Tibial nerve (tissue), 4 donors: Measurements from ENCODE around the gene PKD2L2. TPM values are rescaled to one million over a fixed set of nuclear protein-coding genes. Genes with fewer than 3 reads are reported as not detected.
A peak's percentile ranks its signal among the peaks of the same experiment; 100 is the strongest.

ENCODE experiments used
- DNase-seq, 2 donors: peaks; one replicate each; pipeline ENCODE4 v3.0.0-alpha.2; 2019; ENCODE audit warnings: low spot score in 2 of 2
- H3K27ac ChIP-seq, 4 donors: fragments of 200-600 bp; sonication (generic) in 3 of 4; one replicate each; pipeline ENCODE4 v1.5.1; 2017 to 2019; ENCODE audit warnings: mild to moderate bottlenecking in 1 of 4
- H3K27me3 ChIP-seq, 2 donors: fragments of 200-600 bp; sonication (generic) in 1 of 2; one replicate each; pipeline versions ENCODE4 v1.5.1 to v1.6.0; 2017 to 2019
- H3K36me3 ChIP-seq, 3 donors: fragments of 200-600 bp; sonication (generic); one replicate each; pipeline ENCODE4 v1.5.1; 2018 to 2019
- H3K4me1 ChIP-seq, 4 donors: fragments of 200-600 bp; sonication (generic) in 3 of 4; one replicate each; pipeline ENCODE4 v1.5.1; 2017 to 2019
- H3K4me3 ChIP-seq, 4 donors: fragments of 200-600 bp; sonication (generic) in 3 of 4; one replicate each; pipeline ENCODE4 v1.5.1; 2017 to 2019; ENCODE audit warnings: mild to moderate bottlenecking in 1 of 4, moderate library complexity in 1 of 4
- H3K9me3 ChIP-seq, 4 donors: fragments of 200-600 bp; sonication (generic) in 3 of 4; one replicate each; pipeline ENCODE4 v1.5.1; 2017 to 2019
- EP300 ChIP-seq, 2 donors: sonication (generic); formaldehyde crosslinking; IDR thresholded peaks; one replicate each; pipeline ENCODE4 v1.6.1; 2017; ENCODE audit warnings: antibody characterized with exemption in 2 of 2, mild to moderate bottlenecking in 1 of 2
- POLR2A ChIP-seq, 2 donors: fragments of 450-650 bp; IDR thresholded peaks; one replicate each; pipeline ENCODE4 v1.6.1; 2017; ENCODE audit warnings: antibody characterized with exemption in 2 of 2, mild to moderate bottlenecking in 2 of 2, moderate library complexity in 2 of 2
- WGBS, 2 donors: methylation state at CpG; one replicate each; pipeline ENCODE4 v1.1.5; 2018; 5-methylcytosine and 5-hydroxymethylcytosine counted together
- total RNA-seq, 4 donors: library from RNA; depleted of rRNA; stranded (reverse); fragments of >200 nt; gene quantifications; one replicate each; pipeline ENCODE4 v1.1.0, GENCODE V29; 2016
- TF ChIP-seq, protein P1 (sequence below), 5 experiments: fragments of 200-600 bp in 3 of 5; fragments of 450-650 bp in 2 of 5; sonication (generic) in 3 of 5; IDR thresholded peaks; one replicate each; pipeline ENCODE4 v1.5.1; 2016 to 2019; ENCODE audit warnings: antibody characterized with exemption in 5 of 5, mild to moderate bottlenecking in 3 of 5, moderate library complexity in 2 of 5

The PKD2L2 gene
- total RNA-seq, 4 donors from 2014 or later, result not detected

DNA sequence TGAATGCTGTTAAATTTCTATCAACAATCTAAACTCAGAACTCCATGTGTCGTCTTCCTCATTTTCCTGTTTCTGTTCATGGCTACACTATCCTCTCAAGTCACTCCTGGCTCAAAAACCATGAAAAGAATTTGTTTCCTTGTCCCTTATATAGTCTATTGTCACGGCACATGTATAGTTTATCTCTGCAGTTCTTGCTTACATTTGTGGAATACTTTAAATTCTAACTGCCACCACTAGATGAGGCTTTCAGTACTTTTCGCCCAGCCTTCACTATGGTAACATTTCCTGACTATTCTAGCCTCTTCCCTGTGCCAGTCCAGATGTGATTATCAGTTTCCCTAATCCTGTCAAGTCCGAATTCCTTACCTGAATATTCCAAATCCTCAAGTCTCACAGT, 34.6 kb downstream of the PKD2L2 start:
- DNase-seq, result no peak
- H3K27ac ChIP-seq, result no peak overlapping the region
- no peak overlapping the region for H3K4me3 ChIP-seq
- H3K4me1 ChIP-seq, result no peaks in the 10 kb centered on the region
- 51% methylated on average over 4 of the region's 4 CpGs for WGBS, 2 donors
- H3K27me3 ChIP-seq, result no peaks in the 10 kb centered on the region
- TF ChIP-seq EP300 (IDR thresholded peaks at IDR 0.05) (no peak), POLR2A (IDR thresholded peaks at IDR 0.05) (no peak)
- TF ChIP-seq, protein P1, sequence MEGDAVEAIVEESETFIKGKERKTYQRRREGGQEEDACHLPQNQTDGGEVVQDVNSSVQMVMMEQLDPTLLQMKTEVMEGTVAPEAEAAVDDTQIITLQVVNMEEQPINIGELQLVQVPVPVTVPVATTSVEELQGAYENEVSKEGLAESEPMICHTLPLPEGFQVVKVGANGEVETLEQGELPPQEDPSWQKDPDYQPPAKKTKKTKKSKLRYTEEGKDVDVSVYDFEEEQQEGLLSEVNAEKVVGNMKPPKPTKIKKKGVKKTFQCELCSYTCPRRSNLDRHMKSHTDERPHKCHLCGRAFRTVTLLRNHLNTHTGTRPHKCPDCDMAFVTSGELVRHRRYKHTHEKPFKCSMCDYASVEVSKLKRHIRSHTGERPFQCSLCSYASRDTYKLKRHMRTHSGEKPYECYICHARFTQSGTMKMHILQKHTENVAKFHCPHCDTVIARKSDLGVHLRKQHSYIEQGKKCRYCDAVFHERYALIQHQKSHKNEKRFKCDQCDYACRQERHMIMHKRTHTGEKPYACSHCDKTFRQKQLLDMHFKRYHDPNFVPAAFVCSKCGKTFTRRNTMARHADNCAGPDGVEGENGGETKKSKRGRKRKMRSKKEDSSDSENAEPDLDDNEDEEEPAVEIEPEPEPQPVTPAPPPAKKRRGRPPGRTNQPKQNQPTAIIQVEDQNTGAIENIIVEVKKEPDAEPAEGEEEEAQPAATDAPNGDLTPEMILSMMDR (IDR thresholded peaks at IDR 0.05), result no peak
- H3K36me3 ChIP-seq, result peaks cover 0 to 20% (median 0%) of the 10 kb centered on the region in 3 donors
- H3K9me3 ChIP-seq, result no peaks in the 10 kb centered on the region

DNA sequence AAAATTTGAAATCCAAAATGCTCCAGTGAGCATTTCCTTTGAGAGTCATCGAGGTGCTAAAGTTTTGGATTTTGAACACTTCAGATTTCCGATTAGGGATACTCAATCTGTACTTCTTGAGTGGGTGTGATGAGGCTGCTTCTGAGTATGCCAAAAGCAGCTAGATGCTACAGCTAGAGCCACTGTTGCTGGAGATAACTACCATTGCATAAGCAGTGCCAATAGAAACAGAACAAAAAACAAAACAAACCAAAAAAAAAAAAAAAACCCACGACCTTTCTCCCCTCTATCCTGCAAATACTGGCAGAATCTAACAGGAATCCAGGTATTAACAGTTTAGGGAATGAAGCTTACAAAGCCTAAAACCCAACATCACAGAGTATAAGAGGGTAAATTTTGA, 43.5 kb downstream of the PKD2L2 start:
- peaks cover 0 to 15% (median 0%) of the 10 kb centered on the region in 4 donors for H3K4me1 ChIP-seq
- H3K4me3 ChIP-seq, result no peak overlapping the region
- TF ChIP-seq EP300 (IDR thresholded peaks at IDR 0.05), result no peak
- no peak for TF ChIP-seq POLR2A (IDR thresholded peaks at IDR 0.05)
- TF ChIP-seq, protein P1 (IDR thresholded peaks at IDR 0.05), result no peak
- H3K9me3 ChIP-seq, result no peaks in the 10 kb centered on the region
- no peaks in the 10 kb centered on the region for H3K27me3 ChIP-seq
- H3K36me3 ChIP-seq, result peaks cover 0 to 28% (median 0%) of the 10 kb centered on the region in 3 donors
- no peak overlapping the region for H3K27ac ChIP-seq
- 48 to 59% methylated on average over 3 of the region's 3 CpGs for WGBS, 2 donors
- no peak for DNase-seq

DNA sequence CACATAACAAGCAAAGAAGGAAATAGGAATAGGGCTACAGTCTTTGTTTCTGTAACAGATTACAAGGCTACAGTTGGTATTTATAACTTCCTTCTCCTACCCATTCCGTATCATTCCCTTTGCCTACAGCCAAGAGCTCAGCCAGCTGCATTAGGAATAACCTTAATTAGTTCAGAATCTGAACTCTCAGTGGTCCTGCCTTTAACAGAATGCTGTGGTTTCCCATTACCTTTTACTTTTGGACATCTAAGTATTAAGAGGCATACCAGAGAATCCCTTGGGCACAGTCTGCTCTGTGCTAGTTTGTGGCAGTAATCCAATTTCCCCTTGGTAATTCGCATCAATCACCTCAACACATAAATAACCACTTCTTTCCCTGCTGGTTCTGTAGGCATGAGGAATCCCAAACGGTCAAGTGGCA, 44.2 kb downstream of the PKD2L2 start:
- DNase-seq, result no peak
- Histone ChIP-seq H3K27ac (peak overlapping the region in 1 of 4 donors; percentile 5), H3K4me1 (peaks cover 0 to 15% (median 0%) of the 10 kb centered on the region in 4 donors)

DNA sequence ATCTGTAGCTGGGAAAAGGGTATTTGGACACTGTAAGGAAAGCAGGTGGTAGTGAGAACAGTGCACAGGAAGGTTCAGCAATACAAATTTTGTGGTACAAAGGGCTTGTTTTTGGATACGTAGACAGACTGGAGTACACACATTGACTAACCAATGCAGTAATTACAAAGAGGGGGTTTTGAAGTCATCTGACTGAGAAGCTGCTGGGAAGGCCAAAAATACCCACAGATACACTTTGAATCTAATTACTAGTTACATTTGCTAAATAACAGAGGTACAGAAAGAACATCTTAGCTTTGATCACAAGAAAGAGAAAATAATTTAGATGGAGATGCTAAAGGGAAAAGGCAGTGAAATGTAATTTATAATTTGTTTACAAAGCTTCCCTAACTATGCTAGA, 45.9 kb downstream of the PKD2L2 start:
- TF ChIP-seq, protein P1 (IDR thresholded peaks at IDR 0.05), result no peak
- TF ChIP-seq EP300 (IDR thresholded peaks at IDR 0.05), result no peak
- no peak overlapping the region for H3K27ac ChIP-seq

More for the DNA sequence above, 44.2 kb downstream of the PKD2L2 start:
- WGBS, 2 donors, result 28 to 33% methylated on average over 3 of the region's 3 CpGs
- TF ChIP-seq EP300 (IDR thresholded peaks at IDR 0.05) (no peak), POLR2A (IDR thresholded peaks at IDR 0.05) (no peak)
- TF ChIP-seq, protein P1 (IDR thresholded peaks at IDR 0.05), result no peak
- Histone ChIP-seq H3K27me3 (no peaks in the 10 kb centered on the region), H3K36me3 (peaks cover 0 to 24% (median 0%) of the 10 kb centered on the region in 3 donors), H3K4me3 (no peak overlapping the region), H3K9me3 (no peaks in the 10 kb centered on the region)

DNA sequence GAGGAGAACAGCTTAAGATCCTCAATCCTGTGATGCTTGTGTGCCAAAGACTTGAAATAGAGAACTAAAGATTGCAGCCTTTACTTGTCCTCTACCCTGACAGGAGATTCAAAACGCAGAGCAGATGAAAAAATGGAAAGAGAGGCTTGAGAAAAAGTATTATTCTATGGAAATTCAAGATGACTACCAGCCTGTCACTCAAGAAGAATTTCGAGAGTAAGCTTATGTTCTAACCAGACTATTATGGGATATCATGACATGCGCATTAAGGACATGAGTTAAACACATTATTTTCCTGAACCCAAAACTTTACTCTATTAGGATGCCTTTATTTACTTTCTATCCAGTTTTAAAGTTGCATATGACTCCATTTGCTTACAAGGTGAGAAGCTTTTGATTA, 46.4 kb downstream of the PKD2L2 start:
- Histone ChIP-seq H3K27me3 (no peaks in the 10 kb centered on the region), H3K4me3 (no peak overlapping the region), H3K27ac (no peak overlapping the region), H3K9me3 (no peaks in the 10 kb centered on the region), H3K4me1 (peaks cover 0 to 15% (median 0%) of the 10 kb centered on the region in 4 donors), H3K36me3 (peaks cover 0 to 40% (median 7%) of the 10 kb centered on the region in 3 donors)
- TF ChIP-seq POLR2A (IDR thresholded peaks at IDR 0.05) (no peak), EP300 (IDR thresholded peaks at IDR 0.05) (no peak)
- TF ChIP-seq, protein P1 (IDR thresholded peaks at IDR 0.05), result no peak
- DNase-seq, result no peak
- WGBS, 2 donors, result 82 to 91% methylated on average over 3 of the region's 3 CpGs

More for the DNA sequence above, 45.9 kb downstream of the PKD2L2 start:
- Histone ChIP-seq H3K4me1 (peaks cover 0 to 15% (median 0%) of the 10 kb centered on the region in 4 donors), H3K27me3 (no peaks in the 10 kb centered on the region), H3K4me3 (no peak overlapping the region), H3K36me3 (peaks cover 0 to 35% (median 4%) of the 10 kb centered on the region in 3 donors), H3K9me3 (no peaks in the 10 kb centered on the region)
- 68 to 76% methylated on average over 1 of the region's 1 CpG for WGBS, 2 donors
- DNase-seq, result no peak
